HEK293 (cell line): ENCODE data around the gene TCF7L1.

Experiments
- CTCF ChIA-PET: fragments of 350-600 bp; formaldehyde crosslinking; extraction: SDS; loops from one replicate; lab custom pipeline; 2021; ENCODE audit warnings: antibody characterized with exemption; lab: Yijun Ruan, JAX
- POLR2A ChIA-PET: fragments of 300-600 bp; formaldehyde crosslinking; extraction: SDS; loops from one replicate; lab custom pipeline; 2020; ENCODE audit warnings: antibody characterized with exemption, inconsistent platforms; lab: Yijun Ruan, JAX
- H3K27ac ChIP-seq: fragments of 200-500 bp; sonication (Bioruptor generic); 2 replicates; pipeline ENCODE4 v1.5.1; 2014; ENCODE audit warnings: low read depth, low read length, control low read depth, inconsistent platforms; ENCODE audit errors: extremely low read depth
- H3K36me3 ChIP-seq, 2 experiments: fragments of 200-500 bp in 1 of 2; sonication (Bioruptor generic) in 1 of 2; 1 replicate in 1 of 2; 2 replicates in 1 of 2; pipeline ENCODE4 v1.5.1; 2014 to 2017; ENCODE audit warnings: inconsistent platforms in 2 of 2, low read length in 2 of 2; ENCODE audit not compliant: control insufficient read depth in 2 of 2, insufficient read depth in 1 of 2
- H3K4me1 ChIP-seq: fragments of 200-500 bp; sonication (Bioruptor generic); 2 replicates; pipeline ENCODE4 v1.5.1; 2014; ENCODE audit warnings: mild to moderate bottlenecking, low read length, inconsistent platforms; ENCODE audit not compliant: control insufficient read depth, insufficient read depth
- H3K4me3 ChIP-seq: 2 replicates; pipeline ENCODE4 v1.5.1; 2011; ENCODE audit warnings: low read depth, mild to moderate bottlenecking, control low read depth, low read length, moderate library complexity
- H3K9me3 ChIP-seq: fragments of 200-500 bp; sonication (Bioruptor generic); 2 replicates; pipeline ENCODE4 v1.5.1; 2014; ENCODE audit warnings: low read depth, low read length, inconsistent platforms; ENCODE audit not compliant: control insufficient read depth, insufficient read depth
- AEBP2 ChIP-seq: fragments of 450-650 bp; formaldehyde crosslinking; IDR thresholded peaks from 2 replicates; pipeline ENCODE4 v1.5.1; 2016; ENCODE audit warnings: missing biosample characterization, missing genetic modification characterization, borderline replicate concordance
- BCL6B ChIP-seq: fragments of 450-650 bp; formaldehyde crosslinking; IDR thresholded peaks from 2 replicates; pipeline ENCODE4 v1.5.1; 2017; ENCODE audit warnings: missing biosample characterization, missing genetic modification characterization
- KLF1 ChIP-seq: fragments of 450-650 bp; formaldehyde crosslinking; IDR thresholded peaks from 2 replicates; pipeline ENCODE4 v1.5.1; 2016; ENCODE audit warnings: missing biosample characterization, missing genetic modification characterization
- KLF10 ChIP-seq: fragments of 450-650 bp; IDR thresholded peaks from 2 replicates; pipeline ENCODE4 v1.5.1; 2018; ENCODE audit warnings: missing biosample characterization, mild to moderate bottlenecking, missing genetic modification characterization
- KLF7 ChIP-seq: fragments of 450-650 bp; formaldehyde crosslinking; IDR thresholded peaks from 2 replicates; pipeline ENCODE4 v1.5.1; 2016; ENCODE audit warnings: missing biosample characterization, missing genetic modification characterization, borderline replicate concordance
- MEIS1 ChIP-seq: sonication (generic); formaldehyde crosslinking; IDR thresholded peaks from 2 replicates; pipeline ENCODE4 v1.8.1; 2022; ENCODE audit warnings: missing genetic modification reagents, mild to moderate bottlenecking, borderline replicate concordance
- REPIN1 ChIP-seq: fragments of 450-650 bp; formaldehyde crosslinking; IDR thresholded peaks from 2 replicates; pipeline ENCODE4 v1.5.1; 2017; ENCODE audit warnings: missing biosample characterization, missing genetic modification characterization, low read depth
- REST ChIP-seq: fragments of 450-650 bp; formaldehyde crosslinking; IDR thresholded peaks from 2 replicates; pipeline ENCODE4 v1.5.1; 2016; ENCODE audit warnings: missing biosample characterization, missing genetic modification characterization
- SALL2 ChIP-seq: fragments of 450-650 bp; formaldehyde crosslinking; IDR thresholded peaks from 2 replicates; pipeline ENCODE4 v1.5.0; 2017; ENCODE audit warnings: missing biosample characterization, mild to moderate bottlenecking, missing genetic modification characterization, borderline replicate concordance
- ZBTB17 ChIP-seq: fragments of 450-650 bp; formaldehyde crosslinking; IDR thresholded peaks from 2 replicates; pipeline ENCODE4 v1.5.1; 2016; ENCODE audit warnings: missing biosample characterization, missing genetic modification characterization
- ZBTB26 ChIP-seq: fragments of 450-650 bp; formaldehyde crosslinking; optimal IDR thresholded peaks from 2 replicates; pipeline ENCODE3; 2016; ENCODE audit warnings: missing biosample characterization, mild to moderate bottlenecking, missing genetic modification characterization
- ZNF10 ChIP-seq: fragments of 450-650 bp; formaldehyde crosslinking; IDR thresholded peaks from 2 replicates; pipeline ENCODE4 v1.5.1; 2017; ENCODE audit warnings: missing biosample characterization, missing genetic modification characterization
- ZNF138 ChIP-seq: fragments of 450-650 bp; formaldehyde crosslinking; IDR thresholded peaks from 2 replicates; pipeline ENCODE4 v1.5.1; 2016; ENCODE audit warnings: missing biosample characterization, missing genetic modification characterization, borderline replicate concordance
- ZNF148 ChIP-seq: fragments of 450-650 bp; formaldehyde crosslinking; IDR thresholded peaks from 2 replicates; pipeline ENCODE4 v1.5.0; 2017; ENCODE audit warnings: missing biosample characterization, missing genetic modification characterization, borderline replicate concordance
- ZNF157 ChIP-seq: fragments of 450-650 bp; formaldehyde crosslinking; IDR thresholded peaks from 2 replicates; pipeline ENCODE4 v1.5.1; 2016; ENCODE audit warnings: missing biosample characterization, missing genetic modification characterization
- ZNF23 ChIP-seq: fragments of 450-650 bp; formaldehyde crosslinking; IDR thresholded peaks from 2 replicates; pipeline ENCODE4 v1.5.1; 2016; ENCODE audit warnings: missing biosample characterization, missing genetic modification characterization, borderline replicate concordance
- ZNF274 ChIP-seq, 2 experiments: fragments of 200-500 bp in 1 of 2; fragments of 450-650 bp in 1 of 2; sonication (Bioruptor generic) in 1 of 2; formaldehyde crosslinking in 1 of 2; IDR thresholded peaks; 2 replicates each; pipeline versions ENCODE4 v1.5.1 to v1.6.1; 2014 to 2016; ENCODE audit warnings: borderline replicate concordance in 1 of 2, inconsistent platforms in 1 of 2, low read length in 1 of 2, missing biosample characterization in 1 of 2, missing genetic modification characterization in 1 of 2
- ZNF394 ChIP-seq: fragments of 450-650 bp; formaldehyde crosslinking; IDR thresholded peaks from 2 replicates; pipeline ENCODE4 v1.5.1; 2016; ENCODE audit warnings: missing biosample characterization, missing genetic modification characterization, mild to moderate bottlenecking, moderate library complexity, borderline replicate concordance
- ZNF639 ChIP-seq: fragments of 450-650 bp; formaldehyde crosslinking; IDR thresholded peaks from 2 replicates; pipeline ENCODE4 v1.5.1; 2016; ENCODE audit warnings: missing biosample characterization, missing genetic modification characterization
- ZNF704 ChIP-seq: fragments of 450-650 bp; formaldehyde crosslinking; IDR thresholded peaks from 2 replicates; pipeline ENCODE4 v1.5.1; 2016; ENCODE audit warnings: missing biosample characterization, missing genetic modification characterization

Gene TCF7L1

GRCh38 chr2:85171916-85172315 lies 38.7 kb downstream of the TCF7L1 start:
- Histone ChIP-seq H3K4me1 (peaks cover 14% of the 10 kb centered on the region), H3K36me3 (no peaks in the 10 kb centered on the region), H3K9me3 (no peaks in the 10 kb centered on the region), H3K4me3 (no peak overlapping the region), H3K27ac (no peak overlapping the region)
- POLR2A ChIA-PET = no interaction called here
- TF ChIP-seq ZNF704 (tag by site-specific recombination) (no peak), ZBTB17 (tag by site-specific recombination) (no peak), ZNF639 (tag by site-specific recombination) (no peak), BCL6B (no peak), ZNF157 (tag by site-specific recombination) (no peak), REPIN1 (no peak), KLF10 (no peak), SALL2 (tag by site-specific recombination) (no peak), REST (tag by site-specific recombination) (no peak)
- CTCF ChIA-PET = no interaction called here

- no peak overlapping the region for H3K27ac ChIP-seq
- peaks cover 16% of the 10 kb centered on the region for H3K4me1 ChIP-seq
- H3K4me3 ChIP-seq = no peak overlapping the region
- no peaks in the 10 kb centered on the region for H3K9me3 ChIP-seq
- H3K36me3 ChIP-seq = no peaks in the 10 kb centered on the region
- ChIA-PET CTCF (no interaction called here), POLR2A (no interaction called here)
- TF ChIP-seq ZNF23 (no peak), ZNF274 (IDR thresholded peaks at IDR 0.05; ENCODE audit: low read length) (no peak), ZNF274 (tag by site-specific recombination; IDR thresholded peaks at IDR 0.05; ENCODE audit: borderline replicate concordance) (no peak), KLF1 (tag by site-specific recombination) (no peak), ZNF148 (tag by site-specific recombination) (no peak), ZNF10 (no peak), KLF7 (tag by site-specific recombination) (no peak), MEIS1 (CRISPR knock-in tag) (no peak), ZNF394 (tag by site-specific recombination) (no peak), AEBP2 (tag by site-specific recombination) (no peak), ZNF138 (tag by site-specific recombination) (no peak), ZBTB26 (tag by site-specific recombination) (no peak), BCL6B (no peak)
Measured at GRCh38 chr2:85173909-85174308, 40.7 kb downstream of the TCF7L1 start.
